Hematopoietic multipotent progenitor cell treated with erythropoietin and hydrocortisone succinate and interleukin-3 and kit ligand, for 4 days (in vitro differentiated cells): ENCODE measurements around the gene SAMD4B.

ENCODE experiments used
- DNase-seq: peaks from one replicate; pipeline ENCODE4 v3.0.0-alpha.2; 2015

The SAMD4B gene

GRCh38 chr19:39428283-39429112, 86.3 kb downstream of the SAMD4B start:
- DNase-seq: no peak

GRCh38 chr19:39430675-39431593, 88.7 kb downstream of the SAMD4B start:
- peak; percentile 49 for DNase-seq

- no peak for DNase-seq
Measured at GRCh38 chr19:39432677-39433025, 90.4 kb downstream of the SAMD4B start.

GRCh38 chr19:39433480-39434079, 91.4 kb downstream of the SAMD4B start:
- no peak for DNase-seq

GRCh38 chr19:39434123-39435076, 92.2 kb downstream of the SAMD4B start:
- DNase-seq: no peak
